Central memory CD8-positive, alpha-beta T cell (primary cell): ENCODE data around the gene ASS1.

Experiments used
- ATAC-seq: fragments of 150-1000 bp; cut with Tn5 transposase; replicated peaks from 2 replicates; pipeline ENCODE4 v1.10.0; 2022; ENCODE audit warnings: mild to moderate bottlenecking, moderate FRiP score, moderate number of reproducible peaks; ENCODE audit not compliant: poor library complexity, severe bottlenecking; ENCODE audit errors: extremely low read depth
- DNase-seq, 2 donors: peaks; one replicate each; pipeline ENCODE4 v3.0.0; 2021; ENCODE audit warnings: low spot score in 2 of 2
- H3K27ac Mint-ChIP-seq: one replicate; pipeline ENCODE4 v1.8.0; 2022; ENCODE audit warnings: low read depth, mild to moderate bottlenecking, moderate library complexity, mixed read lengths
- H3K27me3 Mint-ChIP-seq: one replicate; pipeline ENCODE4 v1.8.0; 2022; ENCODE audit warnings: mixed read lengths
- H3K36me3 Mint-ChIP-seq: one replicate; pipeline ENCODE4 v1.8.0; 2022; ENCODE audit warnings: mild to moderate bottlenecking, moderate library complexity, mixed read lengths; ENCODE audit not compliant: insufficient read depth
- H3K4me1 Mint-ChIP-seq: one replicate; pipeline ENCODE4 v1.8.0; 2022; ENCODE audit warnings: mixed read lengths
- H3K4me3 Mint-ChIP-seq: one replicate; pipeline ENCODE4 v1.8.0; 2022; ENCODE audit warnings: mild to moderate bottlenecking, moderate library complexity, mixed read lengths
- H3K9me3 Mint-ChIP-seq: one replicate; pipeline ENCODE4 v1.8.0; 2022; ENCODE audit warnings: mixed read lengths

ASS1 gene

DNA sequence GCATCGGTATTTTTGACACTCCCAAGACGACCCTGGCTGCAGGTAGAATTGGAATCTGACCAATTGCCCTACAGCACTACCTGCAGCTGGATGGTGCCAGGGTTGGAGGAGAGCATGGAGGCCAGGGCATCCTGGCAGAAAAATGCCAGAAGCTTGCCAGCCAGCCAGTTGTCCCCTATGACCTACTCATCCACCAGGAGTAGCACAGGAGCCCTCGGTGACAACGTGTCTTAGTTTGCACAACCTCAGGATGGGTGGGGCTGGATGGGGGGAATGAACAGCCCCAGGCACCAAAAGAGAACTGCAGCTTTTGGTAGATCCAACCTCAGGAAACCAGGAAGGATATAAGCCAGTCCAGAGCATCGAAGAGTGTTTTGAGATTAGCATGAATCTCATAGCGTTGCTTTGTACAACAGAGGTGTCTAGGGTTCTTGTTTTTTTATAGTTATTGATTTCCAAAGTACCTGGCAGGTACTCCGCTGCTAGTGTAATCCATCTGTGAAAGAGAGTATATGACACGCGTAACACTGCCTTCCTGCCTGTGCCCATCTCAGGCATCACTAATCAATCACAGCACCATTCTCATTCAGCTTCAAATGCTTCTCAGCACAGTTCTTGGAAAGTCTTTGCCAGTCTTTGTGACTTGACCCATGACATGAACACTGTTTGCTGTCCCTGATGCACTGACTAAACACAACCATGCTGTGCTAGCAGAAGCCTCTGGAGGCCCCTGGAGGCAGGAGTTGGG lies 36.7 kb upstream of the ASS1 start:
- H3K27ac Mint-ChIP-seq, result no peak overlapping the region
- ATAC-seq, result no peak

DNA sequence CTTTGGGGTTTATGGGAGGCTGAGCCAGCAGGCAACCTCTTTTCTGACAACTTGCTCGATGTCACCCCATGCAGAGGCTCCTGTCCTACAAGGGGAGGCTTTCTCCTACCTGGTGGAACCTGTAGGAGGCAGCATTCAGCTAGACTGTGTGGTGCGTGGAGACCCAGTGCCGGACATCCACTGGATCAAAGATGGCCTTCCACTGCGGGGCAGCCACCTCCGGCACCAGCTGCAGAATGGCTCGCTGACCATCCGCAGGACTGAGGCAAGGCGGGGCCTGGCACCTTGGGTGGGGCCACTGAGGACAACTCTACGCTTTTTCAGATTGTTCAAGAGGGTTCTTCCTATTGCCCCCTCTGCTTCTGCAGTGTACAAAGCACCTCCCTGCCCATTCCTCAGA lies 36.1 kb upstream of the ASS1 start:
- ATAC-seq (no peak), DNase-seq (no peak)
- peaks cover 18% of the 10 kb centered on the region for H3K27me3 Mint-ChIP-seq
- no peaks in the 10 kb centered on the region for H3K9me3 Mint-ChIP-seq
- no peaks in the 10 kb centered on the region for H3K36me3 Mint-ChIP-seq
- no peak overlapping the region for H3K27ac Mint-ChIP-seq
- no peak overlapping the region for H3K4me3 Mint-ChIP-seq
- no peaks in the 10 kb centered on the region for H3K4me1 Mint-ChIP-seq

More for the DNA sequence above, 36.7 kb upstream of the ASS1 start:
- Mint-ChIP-seq H3K9me3 (no peaks in the 10 kb centered on the region), H3K4me1 (no peaks in the 10 kb centered on the region), H3K27me3 (peaks cover 18% of the 10 kb centered on the region), H3K36me3 (no peaks in the 10 kb centered on the region), H3K4me3 (no peak overlapping the region)
- no peak for DNase-seq

DNA sequence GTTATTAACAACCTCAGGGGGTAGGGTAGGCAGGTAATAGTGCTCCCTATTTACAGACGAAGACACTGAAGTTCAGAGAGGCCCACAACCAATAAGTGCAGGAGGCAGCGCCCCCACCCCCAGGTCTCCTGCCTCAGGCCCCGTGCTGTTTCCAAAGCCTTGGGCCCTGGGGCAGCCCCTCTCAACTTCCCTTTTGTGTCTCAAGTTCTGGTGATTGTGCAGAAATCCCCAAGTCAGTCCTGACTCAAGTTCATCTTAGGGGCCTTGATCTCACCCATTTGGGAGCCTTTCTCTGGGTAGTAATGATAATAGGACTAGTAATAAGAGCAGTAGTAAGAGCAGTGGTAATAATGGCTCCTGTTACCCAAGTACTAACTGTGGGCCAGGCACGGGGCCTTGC lies 35.5 kb upstream of the ASS1 start:
- Mint-ChIP-seq H3K4me3 (no peak overlapping the region), H3K9me3 (no peaks in the 10 kb centered on the region), H3K27me3 (peaks cover 18% of the 10 kb centered on the region), H3K27ac (no peak overlapping the region), H3K4me1 (no peaks in the 10 kb centered on the region), H3K36me3 (no peaks in the 10 kb centered on the region)
- ATAC-seq (no peak), DNase-seq (no peak)

DNA sequence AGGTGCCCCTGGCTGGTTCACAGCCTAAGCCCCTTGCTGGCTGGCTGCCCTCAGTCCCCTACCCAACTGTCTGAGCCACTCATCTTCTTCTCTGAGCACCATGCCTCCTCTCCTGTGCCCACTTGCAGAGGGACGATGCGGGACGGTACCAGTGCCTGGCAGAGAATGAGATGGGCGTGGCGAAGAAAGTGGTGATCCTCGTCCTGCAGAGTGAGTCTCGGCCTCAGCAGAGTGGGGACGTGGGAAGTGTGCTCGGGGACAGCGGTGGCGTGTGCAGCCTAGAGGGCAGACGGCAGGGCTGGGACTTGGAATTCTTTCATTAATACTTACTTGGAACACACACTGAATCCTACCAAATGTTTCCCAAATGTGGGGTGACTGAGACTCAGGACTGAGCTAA lies 34.3 kb upstream of the ASS1 start:
- ATAC-seq (no peak), DNase-seq (no peak)
- no peaks in the 10 kb centered on the region for H3K36me3 Mint-ChIP-seq
- H3K4me3 Mint-ChIP-seq, result no peak overlapping the region
- no peaks in the 10 kb centered on the region for H3K9me3 Mint-ChIP-seq
- no peaks in the 10 kb centered on the region for H3K4me1 Mint-ChIP-seq
- H3K27me3 Mint-ChIP-seq, result peaks cover 17% of the 10 kb centered on the region
- no peak overlapping the region for H3K27ac Mint-ChIP-seq

DNA sequence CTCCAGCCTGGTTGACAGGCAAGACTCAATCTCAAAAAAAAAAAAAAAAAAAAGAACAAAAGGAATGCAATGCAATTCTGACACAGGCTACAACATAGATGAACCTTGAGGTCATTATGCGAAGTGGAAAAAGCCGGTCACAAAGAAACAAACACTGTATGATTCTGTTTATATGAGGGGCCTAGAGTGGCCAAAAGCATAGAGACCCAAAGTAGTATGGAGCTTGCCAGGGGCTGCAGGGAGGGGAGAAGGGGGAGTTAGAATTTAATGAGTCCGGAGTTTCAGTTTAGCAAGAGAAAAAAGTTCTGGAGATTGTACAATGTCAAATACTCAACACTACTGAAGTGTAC lies 33.2 kb upstream of the ASS1 start:
- H3K4me1 Mint-ChIP-seq, result no peaks in the 10 kb centered on the region
- no peak overlapping the region for H3K27ac Mint-ChIP-seq
- no peaks in the 10 kb centered on the region for H3K9me3 Mint-ChIP-seq
- no peak overlapping the region for H3K4me3 Mint-ChIP-seq
- peaks cover 17% of the 10 kb centered on the region for H3K27me3 Mint-ChIP-seq
- no peak for DNase-seq
- no peak for ATAC-seq
- H3K36me3 Mint-ChIP-seq, result no peaks in the 10 kb centered on the region

DNA sequence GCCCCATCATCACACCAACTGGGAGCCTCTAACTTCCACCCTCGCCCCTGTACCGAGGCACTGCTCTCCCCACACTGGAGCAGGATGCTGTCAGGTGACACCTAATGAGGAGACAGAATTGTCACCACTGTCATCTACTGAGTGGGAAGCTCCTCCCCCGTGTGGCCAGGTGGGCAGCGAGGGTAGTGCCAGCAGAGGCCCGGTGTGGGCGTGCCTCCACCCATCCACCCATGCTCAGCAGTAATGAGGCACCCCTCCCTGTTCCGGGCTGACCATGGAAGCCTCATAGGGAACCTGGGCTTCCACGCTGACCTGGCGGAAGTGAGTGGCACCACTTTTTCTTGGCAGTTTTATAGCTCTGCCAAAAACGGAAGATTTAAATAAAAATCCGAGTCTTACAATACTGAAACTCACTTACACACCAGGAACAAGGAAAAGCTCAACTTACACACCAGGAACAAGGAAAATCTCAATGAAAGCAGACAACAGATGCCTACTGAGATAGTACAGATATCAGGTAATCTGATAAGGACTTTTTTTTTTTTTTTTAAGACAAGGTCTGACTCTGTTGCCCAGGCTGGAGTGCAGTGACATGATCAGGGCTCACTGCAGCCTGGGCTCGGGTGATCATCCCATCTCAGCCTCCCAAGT lies 30.6 kb upstream of the ASS1 start:
- Mint-ChIP-seq H3K9me3 (no peaks in the 10 kb centered on the region), H3K27ac (no peak overlapping the region), H3K27me3 (peaks cover 26% of the 10 kb centered on the region), H3K4me1 (no peaks in the 10 kb centered on the region), H3K4me3 (no peak overlapping the region), H3K36me3 (no peaks in the 10 kb centered on the region)
- DNase-seq (no peak), ATAC-seq (no peak)

DNA sequence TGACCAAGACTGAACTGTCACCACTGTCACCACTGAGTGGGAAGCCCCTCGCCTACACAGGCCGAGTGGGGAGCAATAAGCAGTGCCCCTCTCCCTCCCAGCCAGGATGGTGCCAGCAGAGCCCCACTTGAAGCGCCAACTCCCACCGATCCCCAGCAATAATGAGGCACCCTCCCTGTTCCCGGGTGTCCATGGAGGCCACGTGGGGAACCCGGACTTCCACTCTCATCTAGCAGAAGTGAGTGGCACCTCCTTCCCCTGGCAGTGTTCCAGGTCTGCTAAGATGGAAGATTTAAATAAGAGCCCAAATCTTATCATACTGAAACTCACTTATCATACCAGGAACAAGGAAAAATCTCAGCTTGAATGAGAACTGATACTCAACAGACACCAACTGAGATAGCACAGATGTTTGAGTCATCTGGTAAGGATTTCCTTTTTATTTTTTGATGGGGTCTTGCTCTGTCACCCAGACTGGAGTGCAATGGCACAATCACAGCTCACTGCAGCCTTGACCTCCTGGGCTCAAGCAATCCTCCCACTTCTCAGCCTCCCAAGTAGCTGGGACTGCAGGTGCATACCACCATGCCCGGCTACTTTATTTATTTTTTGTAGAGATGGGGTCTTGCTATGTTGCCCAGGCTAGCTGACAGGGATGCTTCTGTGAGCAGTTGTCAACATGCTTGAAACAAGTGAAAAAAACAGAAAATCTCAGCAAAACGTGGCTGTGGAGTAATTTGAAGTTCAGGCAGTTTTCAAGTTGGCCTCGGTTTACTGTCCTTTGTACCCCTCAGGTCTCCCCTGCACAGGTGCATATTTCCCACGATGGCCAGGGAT lies 29.6 kb upstream of the ASS1 start:
- DNase-seq (no peak), ATAC-seq (no peak)
- H3K4me1 Mint-ChIP-seq, result no peaks in the 10 kb centered on the region
- no peaks in the 10 kb centered on the region for H3K36me3 Mint-ChIP-seq
- H3K4me3 Mint-ChIP-seq, result no peak overlapping the region
- H3K27me3 Mint-ChIP-seq, result peaks cover 35% of the 10 kb centered on the region
- H3K9me3 Mint-ChIP-seq, result no peaks in the 10 kb centered on the region
- no peak overlapping the region for H3K27ac Mint-ChIP-seq

DNA sequence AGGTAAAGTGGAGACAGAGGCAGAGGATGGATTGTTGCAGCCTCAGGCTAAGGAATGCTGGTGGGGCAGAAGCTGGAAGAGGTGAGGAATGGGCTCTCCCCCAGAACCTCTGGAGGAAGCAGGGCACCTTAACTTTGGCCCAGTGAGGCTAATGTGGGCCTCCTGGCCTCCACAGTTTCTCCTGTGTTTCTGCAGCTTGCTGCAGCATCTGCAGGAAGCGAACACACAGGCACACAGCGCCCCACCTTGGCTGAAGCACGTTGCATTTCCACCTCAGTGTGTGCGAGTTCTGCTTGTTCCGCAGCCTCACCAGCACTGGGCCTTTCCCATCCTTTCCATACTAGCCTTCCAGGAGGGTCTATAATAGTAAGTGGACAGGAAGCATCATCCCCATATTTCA lies 27.2 kb upstream of the ASS1 start:
- DNase-seq (no peak), ATAC-seq (no peak)
- Mint-ChIP-seq H3K36me3 (no peaks in the 10 kb centered on the region), H3K4me1 (no peaks in the 10 kb centered on the region), H3K27me3 (peaks cover 35% of the 10 kb centered on the region), H3K27ac (no peak overlapping the region), H3K9me3 (no peaks in the 10 kb centered on the region), H3K4me3 (no peak overlapping the region)

DNA sequence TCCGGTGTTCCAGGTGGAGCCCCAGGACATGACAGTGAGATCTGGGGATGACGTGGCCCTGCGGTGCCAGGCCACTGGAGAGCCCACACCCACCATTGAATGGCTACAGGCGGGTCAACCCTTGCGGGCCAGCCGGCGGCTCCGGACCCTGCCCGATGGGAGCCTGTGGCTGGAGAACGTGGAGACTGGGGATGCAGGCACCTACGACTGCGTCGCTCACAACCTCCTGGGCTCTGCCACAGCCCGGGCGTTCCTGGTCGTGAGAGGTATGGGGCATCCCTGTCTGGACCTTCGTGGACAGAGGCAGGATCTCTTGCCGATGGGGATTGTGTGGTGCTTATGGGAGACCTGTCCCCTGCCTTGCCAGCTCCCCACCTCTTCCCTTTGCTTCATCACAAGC lies 26.0 kb upstream of the ASS1 start:
- ATAC-seq (no peak), DNase-seq (no peak)
- Mint-ChIP-seq H3K27me3 (peaks cover 24% of the 10 kb centered on the region), H3K36me3 (no peaks in the 10 kb centered on the region), H3K9me3 (no peaks in the 10 kb centered on the region), H3K4me3 (no peak overlapping the region), H3K4me1 (no peaks in the 10 kb centered on the region), H3K27ac (no peak overlapping the region)

DNA sequence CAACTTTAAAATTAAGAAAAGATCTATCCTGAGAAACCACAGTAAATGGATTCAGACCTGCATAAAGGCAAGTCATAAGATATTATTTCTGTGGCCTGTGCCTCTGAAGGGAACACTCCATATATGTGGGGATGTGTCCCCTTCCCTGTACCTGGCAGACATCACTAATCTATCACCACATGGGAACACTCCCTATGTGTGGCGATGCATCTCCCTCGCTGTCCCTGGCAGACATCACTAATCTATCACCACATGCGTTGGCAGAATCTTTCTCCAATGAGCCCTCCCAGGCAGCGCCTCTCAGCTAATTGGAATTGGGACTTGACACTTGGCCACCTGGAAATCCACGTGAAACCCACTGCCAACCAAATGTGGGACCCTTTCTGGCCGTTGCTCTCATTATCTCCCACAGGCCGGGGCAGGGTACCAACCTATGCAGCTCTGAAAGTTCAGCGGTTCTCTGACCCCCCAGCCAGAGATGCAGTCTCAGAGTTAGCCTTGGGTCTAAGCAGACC lies 25.2 kb upstream of the ASS1 start:
- no peaks in the 10 kb centered on the region for H3K9me3 Mint-ChIP-seq
- no peaks in the 10 kb centered on the region for H3K36me3 Mint-ChIP-seq
- no peak for DNase-seq
- no peak overlapping the region for H3K27ac Mint-ChIP-seq
- H3K4me3 Mint-ChIP-seq, result no peak overlapping the region
- no peaks in the 10 kb centered on the region for H3K4me1 Mint-ChIP-seq
- no peak for ATAC-seq
- H3K27me3 Mint-ChIP-seq, result peaks cover 19% of the 10 kb centered on the region

DNA sequence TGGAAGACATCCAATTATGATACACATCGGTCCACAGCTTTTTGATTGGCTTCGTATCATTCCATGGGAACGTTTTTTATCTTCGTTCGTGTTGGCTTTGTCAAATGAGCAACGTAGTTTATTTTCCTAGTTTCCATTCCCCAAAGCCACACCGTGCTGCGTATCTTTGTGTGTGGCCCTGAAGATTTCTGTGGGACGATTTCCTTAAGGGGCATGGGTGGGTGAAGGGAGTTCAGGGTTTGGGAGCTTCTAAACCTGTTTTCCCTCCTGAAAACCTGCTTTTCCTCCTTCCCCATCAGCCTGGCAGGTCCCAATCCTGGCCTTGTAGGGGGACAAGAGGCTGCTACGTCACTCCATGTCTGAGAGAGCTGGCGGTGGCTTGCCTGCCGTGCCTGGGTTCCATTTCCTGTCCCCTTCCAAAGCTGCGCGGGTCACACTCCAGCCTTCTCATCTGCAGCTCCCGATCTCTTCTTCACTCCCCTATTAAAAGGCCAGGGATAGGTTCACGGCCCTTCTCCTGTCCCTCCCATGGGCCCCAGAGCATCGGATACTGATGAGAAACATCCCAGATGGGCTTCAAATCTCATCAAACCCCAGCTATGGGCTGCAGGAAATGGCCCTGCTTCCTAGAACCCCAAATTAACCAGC lies 23.5 kb upstream of the ASS1 start:
- ATAC-seq (no peak), DNase-seq (no peak)
- Mint-ChIP-seq H3K27ac (no peak overlapping the region), H3K4me3 (no peak overlapping the region), H3K4me1 (no peaks in the 10 kb centered on the region), H3K9me3 (no peaks in the 10 kb centered on the region), H3K36me3 (no peaks in the 10 kb centered on the region), H3K27me3 (peaks cover 32% of the 10 kb centered on the region)

DNA sequence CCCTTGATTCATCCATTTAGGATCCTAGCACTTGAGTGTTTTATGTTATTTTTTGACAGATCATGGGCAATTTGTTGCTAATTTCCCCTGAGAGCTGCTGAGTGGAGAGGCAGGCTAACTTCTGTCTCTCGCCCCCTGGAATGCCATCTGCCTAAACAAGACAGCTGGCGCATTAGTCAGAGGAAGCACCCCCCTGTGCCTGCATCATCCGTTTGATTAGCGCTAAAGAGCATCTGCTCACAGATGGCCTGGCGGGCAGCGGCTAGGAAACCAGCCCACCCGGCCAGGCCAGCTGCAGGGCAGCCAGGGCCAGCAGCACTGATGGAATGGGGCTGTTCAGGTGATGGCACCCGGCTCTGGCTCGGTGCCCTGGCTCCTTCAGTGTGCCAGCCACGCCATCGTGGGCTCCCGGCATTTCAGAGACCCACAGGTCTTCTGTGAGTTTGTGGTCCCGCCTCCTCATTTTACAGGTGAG lies 22.9 kb upstream of the ASS1 start:
- H3K36me3 Mint-ChIP-seq, result no peaks in the 10 kb centered on the region

More for the DNA sequence above, 22.9 kb upstream of the ASS1 start:
- Mint-ChIP-seq H3K4me3 (no peak overlapping the region), H3K27ac (no peak overlapping the region), H3K9me3 (no peaks in the 10 kb centered on the region), H3K4me1 (no peaks in the 10 kb centered on the region), H3K27me3 (peaks cover 38% of the 10 kb centered on the region)
- ATAC-seq, result no peak
- no peak for DNase-seq
